ENCODE data around the gene BCKDHB.

DNA sequence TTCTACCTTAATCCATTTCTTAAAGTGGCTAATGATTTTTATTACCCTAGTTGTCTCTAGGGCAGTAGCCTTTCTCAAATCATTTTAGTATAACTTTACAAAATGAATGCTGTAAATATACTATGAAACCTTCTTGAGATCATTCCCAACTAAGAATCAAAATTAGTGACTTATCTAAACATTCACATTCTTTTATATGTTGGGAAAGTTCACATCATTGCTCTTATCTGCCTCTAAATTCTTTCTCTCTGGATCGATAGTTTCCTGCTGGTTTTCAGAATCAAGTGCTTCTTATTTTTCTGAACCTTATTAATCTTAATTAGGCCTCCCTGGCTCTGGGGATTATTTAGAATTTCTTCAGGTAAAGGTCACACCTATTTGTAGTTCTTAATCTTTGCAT is 126.8 kb downstream of the BCKDHB start:
- TF ChIP-seq, protein P1, sequence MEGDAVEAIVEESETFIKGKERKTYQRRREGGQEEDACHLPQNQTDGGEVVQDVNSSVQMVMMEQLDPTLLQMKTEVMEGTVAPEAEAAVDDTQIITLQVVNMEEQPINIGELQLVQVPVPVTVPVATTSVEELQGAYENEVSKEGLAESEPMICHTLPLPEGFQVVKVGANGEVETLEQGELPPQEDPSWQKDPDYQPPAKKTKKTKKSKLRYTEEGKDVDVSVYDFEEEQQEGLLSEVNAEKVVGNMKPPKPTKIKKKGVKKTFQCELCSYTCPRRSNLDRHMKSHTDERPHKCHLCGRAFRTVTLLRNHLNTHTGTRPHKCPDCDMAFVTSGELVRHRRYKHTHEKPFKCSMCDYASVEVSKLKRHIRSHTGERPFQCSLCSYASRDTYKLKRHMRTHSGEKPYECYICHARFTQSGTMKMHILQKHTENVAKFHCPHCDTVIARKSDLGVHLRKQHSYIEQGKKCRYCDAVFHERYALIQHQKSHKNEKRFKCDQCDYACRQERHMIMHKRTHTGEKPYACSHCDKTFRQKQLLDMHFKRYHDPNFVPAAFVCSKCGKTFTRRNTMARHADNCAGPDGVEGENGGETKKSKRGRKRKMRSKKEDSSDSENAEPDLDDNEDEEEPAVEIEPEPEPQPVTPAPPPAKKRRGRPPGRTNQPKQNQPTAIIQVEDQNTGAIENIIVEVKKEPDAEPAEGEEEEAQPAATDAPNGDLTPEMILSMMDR (conservative IDR thresholded peaks at IDR 0.05; ENCODE audit: low read depth, low read length), result no peak
- TF ChIP-seq EZH2 (IDR thresholded peaks at IDR 0.05; ENCODE audit: borderline replicate concordance, low read depth, low read length, poor library complexity, severe bottlenecking), result no peak
